Activated T-cell treated with anti-CD3 and anti-CD28 coated beads, Interleukin-2, amount 50 U/mL, for 1 hour (primary cell): ENCODE results near the gene ADARB2.
"Not testable (repeated sequence)": the region's sequence is repeated elsewhere in the genome, so short reads cannot be mapped to it uniquely, and the experiment has no call there.

Experiments
- DNase-seq: peaks from one replicate; pipeline ENCODE4 v3.0.0-alpha.2; 2020

Gene ADARB2

GRCh38 chr10:1266033-1266802, 471.1 kb downstream of the ADARB2 start:
- DNase-seq = no peak

DNA sequence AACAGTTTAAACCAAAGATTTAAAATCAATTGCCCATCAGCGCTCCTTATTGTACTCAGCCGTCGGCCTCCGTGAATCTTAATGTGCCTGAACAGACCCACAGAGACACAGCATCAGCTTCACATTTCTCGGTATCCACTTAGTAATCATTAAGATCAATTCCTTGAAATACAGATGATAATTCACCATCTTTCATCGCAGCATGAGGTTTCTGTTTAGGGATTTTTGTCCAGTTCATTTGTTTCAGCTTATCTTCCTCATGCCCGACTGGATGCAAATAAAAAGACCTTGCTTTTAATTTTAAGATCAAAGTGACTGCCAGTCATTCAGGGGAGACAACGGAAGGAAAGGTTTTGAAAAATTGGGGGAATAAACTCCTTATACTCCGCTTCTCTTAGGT, 473.3 kb downstream of the ADARB2 start:
- DNase-seq = no peak

GRCh38 chr10:1257274-1257673, 480.1 kb downstream of the ADARB2 start:
- no peak for DNase-seq

DNA sequence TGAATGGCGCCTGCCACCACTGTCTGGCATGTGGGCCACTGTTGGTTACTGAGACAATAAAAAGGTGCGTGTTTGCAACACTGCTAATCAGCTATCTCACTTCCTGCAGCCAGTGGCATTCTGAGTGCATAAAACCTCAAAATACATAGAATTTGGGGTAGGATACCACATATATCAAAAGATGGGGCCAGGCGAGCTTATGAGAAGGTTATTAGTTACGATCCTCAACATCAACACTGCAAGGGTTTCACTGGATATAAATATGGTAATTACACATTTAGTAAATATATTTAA, 480.9 kb downstream of the ADARB2 start:
- no peak for DNase-seq

GRCh38 chr10:1255600-1256431, 481.5 kb downstream of the ADARB2 start:
- DNase-seq = no peak

- DNase-seq = no peak
Measured at GRCh38 chr10:1255118-1255517, 482.2 kb downstream of the ADARB2 start.

GRCh38 chr10:1253523-1254353, 483.6 kb downstream of the ADARB2 start:
- no peak for DNase-seq

- no peak for DNase-seq
Measured at GRCh38 chr10:1251769-1252168, 485.6 kb downstream of the ADARB2 start.

DNA sequence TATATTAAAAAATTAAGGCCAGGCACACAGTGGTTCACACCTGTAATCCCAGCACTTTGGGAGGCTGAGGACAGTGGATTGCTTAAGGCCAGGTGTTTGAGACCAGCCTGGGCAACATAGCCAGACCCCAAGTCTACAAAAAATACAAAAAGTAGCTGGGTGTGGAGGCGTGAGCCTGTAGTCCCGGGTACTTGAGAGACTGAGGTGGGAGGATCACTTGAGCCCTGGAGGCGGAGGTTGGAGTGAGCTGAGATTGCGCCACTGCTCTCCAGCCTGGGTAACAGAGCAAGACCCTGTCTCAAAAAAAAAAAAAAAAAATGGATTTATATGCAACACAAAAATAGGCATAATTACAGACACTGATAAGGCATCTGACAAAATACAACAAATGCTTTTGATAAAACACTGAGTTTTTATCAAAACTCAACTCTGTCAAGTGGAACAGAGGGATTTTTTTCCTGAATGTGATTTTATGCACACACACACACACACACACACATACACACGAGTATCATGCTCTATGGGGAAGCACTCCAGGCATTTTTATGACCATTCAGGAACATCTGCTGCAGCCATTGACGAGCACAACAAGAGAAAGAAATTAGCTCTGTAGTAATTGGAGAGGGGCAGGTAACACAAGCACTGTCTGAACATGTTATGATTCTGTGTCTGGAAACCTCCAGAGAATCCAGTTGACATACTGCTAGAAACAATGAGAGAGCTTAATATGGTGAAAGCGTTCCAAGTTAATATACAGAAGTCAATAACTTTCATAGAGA, 488.0 kb downstream of the ADARB2 start:
- no peak for DNase-seq

DNA sequence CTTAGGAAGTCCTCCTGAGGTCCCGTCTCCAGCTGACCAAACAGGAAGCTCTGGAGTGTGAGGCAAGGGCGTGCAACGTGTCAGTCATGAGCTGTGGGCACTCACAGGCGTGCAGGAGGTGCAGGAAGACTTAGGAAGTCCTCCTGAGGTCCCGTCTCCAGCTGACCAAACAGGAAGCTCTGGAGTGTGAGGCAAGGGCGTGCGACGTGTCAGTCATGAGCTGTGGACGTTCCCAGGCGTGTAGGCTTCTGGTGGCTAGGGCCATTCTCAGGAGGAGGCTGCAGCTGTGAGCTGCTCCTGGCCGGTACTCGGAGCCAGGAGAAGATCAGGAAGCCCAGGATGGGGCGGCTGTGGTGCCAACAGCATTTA, 489.1 kb downstream of the ADARB2 start:
- not testable (repeated sequence) for DNase-seq

DNA sequence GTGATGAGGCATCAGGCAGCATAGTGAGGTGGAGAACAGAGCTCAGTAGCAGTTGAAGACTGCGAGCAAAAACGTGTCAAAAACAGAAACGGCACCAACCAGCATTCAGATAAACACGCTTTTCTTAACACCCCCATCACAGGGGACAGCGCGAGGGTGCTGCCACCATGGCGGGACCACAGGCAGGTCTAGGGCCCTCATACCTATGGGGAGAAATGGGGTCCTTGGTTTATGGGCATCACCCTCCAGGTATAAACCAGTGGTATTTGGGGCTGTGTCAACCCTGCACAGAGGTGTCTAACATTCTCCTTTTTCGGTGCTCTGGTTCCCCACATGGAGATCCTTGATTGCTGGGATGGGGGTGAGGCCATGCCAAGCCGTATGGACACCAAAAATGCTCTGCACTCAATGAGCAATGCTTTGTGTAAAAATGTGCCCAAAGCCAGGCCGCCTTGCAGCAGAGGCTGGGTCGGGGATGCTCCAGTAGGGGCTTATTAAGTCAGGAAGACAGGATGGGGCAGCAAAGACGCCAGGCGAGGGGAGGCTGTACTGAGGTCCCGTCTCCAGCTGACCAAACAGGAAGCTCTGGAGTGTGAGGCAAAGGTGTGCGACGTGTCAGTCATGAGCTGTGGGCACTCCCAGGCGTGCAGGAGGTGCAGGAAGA, 489.6 kb downstream of the ADARB2 start:
- no peak for DNase-seq

DNA sequence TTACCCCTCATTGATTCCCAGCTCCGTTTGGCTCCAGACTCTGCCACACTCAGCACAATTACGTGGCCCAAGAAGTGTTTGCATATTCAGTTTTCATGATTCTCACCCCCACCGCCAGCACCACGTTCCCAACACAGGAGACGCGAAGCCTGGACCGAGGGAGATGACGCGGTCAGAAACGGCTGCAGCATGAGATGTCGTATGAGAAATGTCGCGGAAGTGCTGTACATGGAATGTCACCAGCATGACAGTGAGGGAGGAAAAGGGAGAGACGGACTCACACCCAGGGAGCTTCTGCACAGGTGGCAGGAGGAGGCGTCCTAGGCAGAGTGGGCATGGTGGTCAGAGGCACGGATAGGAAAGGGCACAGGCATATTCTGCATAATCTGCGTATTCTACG, 492.8 kb downstream of the ADARB2 start:
- no peak for DNase-seq

DNA sequence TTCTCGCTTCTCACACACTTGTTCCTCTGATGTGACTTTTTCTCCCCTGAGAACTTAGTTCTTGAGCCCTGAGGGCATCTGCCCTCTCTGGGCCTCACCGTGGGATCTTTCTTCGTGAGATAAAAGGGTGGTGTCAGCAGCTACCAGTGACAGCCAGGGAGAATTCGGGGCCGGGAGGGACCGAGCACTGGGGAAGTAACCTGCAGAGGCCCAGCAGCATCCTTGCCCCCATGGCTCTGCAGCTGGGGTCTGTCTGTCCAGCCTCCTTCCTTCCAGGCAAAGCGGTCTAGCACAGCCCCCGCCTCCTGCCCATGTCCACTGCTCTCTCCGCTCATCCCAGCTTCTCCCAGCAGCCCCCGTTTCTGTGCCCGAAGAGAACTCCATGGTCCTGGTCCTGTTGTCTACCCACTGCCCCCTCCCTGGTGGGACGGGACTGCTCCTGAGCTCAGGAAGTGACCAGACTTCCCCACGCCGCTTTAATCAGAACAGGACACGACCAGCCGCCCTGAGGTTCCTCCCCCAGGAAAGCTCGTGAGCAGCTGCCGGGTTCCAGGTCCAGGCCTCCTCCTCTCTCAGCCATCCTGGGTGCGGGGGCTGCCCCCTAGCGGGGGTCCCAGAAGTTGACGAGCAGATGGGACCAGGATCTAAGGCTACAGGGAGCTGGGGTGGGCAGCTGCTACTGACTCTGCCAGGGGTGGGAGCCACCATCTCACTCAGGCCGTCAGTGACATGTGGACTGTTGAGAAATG, 493.7 kb downstream of the ADARB2 start:
- no peak for DNase-seq

DNA sequence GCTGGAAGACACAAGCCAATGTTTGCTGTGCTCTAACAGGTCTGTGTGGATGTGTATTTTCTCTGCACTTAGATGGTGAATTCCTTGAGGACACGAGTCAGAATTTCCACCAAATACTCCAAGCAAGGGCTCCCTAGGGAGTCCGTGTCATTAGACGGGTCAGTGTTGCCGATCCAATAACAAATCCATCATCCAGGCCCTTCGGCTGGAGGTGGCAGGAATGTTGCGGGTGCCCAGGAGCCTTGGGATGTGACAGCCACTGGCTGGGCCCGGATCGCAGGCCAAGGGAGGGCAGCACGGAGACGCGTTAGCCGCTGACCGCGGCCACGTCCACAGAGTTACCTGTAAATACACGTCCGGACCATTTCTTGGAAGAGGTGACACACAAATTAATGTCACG, 494.4 kb downstream of the ADARB2 start:
- no peak for DNase-seq

DNA sequence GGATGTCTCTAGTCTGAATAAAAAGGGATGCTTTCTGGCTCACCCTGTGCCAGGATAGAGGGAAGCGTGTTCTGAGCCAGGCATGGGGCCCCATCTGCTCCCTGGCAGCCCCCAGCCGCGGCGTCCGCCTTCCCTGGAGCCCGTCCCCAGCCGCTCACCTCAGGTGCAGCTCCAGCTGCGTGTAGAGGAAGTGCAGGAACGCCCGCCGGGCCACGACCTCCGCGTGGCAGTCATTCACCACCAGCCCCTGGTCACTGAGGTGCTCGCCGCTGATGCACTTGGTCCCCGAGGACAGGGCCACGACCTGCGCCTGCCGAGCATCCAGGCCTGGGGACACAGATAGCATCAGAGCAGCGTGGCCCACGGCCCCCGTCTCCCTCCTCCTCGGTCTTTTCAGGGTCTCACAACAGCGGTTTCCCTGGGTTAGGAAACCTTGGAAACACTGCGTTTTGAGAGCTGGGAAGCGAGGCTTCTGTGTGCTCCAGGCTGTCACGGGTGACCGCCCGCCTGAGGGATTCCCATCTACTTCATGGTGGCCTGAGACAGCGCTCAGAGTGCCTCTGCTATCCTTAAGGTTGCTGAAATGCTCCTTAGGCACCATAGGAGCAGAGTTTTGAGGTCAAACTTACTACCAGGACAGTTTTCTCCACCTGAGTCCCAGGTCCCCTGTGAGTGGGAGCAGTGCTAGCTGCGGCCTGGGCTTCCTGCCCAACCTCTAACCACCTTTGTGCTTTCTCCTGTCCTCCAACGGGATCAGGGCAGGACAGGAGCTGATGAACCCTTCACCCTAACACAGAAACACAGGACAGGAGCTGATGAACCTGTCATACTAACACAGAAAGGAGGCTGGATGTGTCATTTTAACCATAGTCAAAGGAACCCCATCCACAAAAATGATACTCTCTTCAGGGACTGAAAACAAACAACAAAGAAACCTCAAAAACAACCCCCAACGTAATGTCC, 495.1 kb downstream of the ADARB2 start:
- no peak for DNase-seq

- DNase-seq = no peak
Measured at GRCh38 chr10:1241322-1241890, 495.9 kb downstream of the ADARB2 start.

GRCh38 chr10:1240341-1240775, 497.0 kb downstream of the ADARB2 start:
- DNase-seq = no peak

- DNase-seq = no peak
Measured at GRCh38 chr10:1233031-1233430, 504.3 kb downstream of the ADARB2 start.

DNA sequence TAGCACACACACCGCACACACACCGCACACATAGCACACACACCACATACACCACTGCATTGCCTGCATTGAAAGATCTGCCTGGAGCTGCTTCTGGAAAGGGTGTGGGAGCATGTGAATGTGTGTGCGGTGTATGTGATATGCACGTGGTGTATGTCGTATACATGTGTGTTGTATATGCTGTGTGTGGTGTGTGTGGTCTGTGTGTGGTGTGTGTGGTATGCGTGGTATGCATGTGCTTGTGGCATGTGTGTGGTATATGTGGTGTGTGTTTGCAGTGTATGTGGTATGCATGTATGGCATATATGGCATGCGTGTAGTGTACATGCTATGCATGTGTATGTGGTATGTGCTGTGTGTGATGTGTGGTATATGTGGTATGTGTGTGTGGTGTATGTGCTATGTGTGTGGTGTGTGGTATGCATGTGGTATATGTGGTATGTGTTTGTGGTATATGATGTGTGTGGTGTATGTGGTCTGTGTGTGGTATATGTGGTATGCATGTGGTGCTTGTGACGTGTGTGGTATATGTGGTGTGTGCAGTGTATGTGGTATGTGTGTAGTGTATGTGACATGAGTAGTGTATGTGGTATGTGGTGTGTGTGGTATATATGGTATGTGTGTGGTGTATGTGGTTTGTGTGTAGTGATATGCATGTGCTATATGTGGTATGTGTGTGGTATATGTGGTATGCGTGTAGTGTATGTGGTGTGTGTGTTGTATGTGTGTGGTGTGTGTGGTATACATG, 505.0 kb downstream of the ADARB2 start:
- DNase-seq = no peak
